Colonic mucosa (tissue), 4 donors: ENCODE results near the gene C6orf58. TPM values are rescaled to one million over a fixed set of nuclear protein-coding genes. Genes with fewer than 3 reads are reported as not detected.

Source experiments
- DNase-seq: peaks from one replicate; pipeline ENCODE4 v3.0.0-alpha.2; 2020
- H3K27ac ChIP-seq: fragments of 200-600 bp; one replicate; pipeline ENCODE4 v1.8.0; 2021
- H3K27me3 ChIP-seq: fragments of 200-600 bp; one replicate; pipeline ENCODE4 v1.8.0; 2021
- H3K36me3 ChIP-seq: fragments of 200-600 bp; one replicate; pipeline ENCODE4 v1.8.0; 2021
- H3K4me1 ChIP-seq: fragments of 200-600 bp; one replicate; pipeline ENCODE4 v1.8.0; 2021; ENCODE audit warnings: mild to moderate bottlenecking
- H3K4me3 ChIP-seq: fragments of 200-600 bp; one replicate; pipeline ENCODE4 v1.8.0; 2021
- H3K9ac ChIP-seq, 2 donors: one replicate each; pipeline ENCODE4 v1.7.0; 2013; ENCODE audit warnings: control low read depth in 2 of 2, low read depth in 2 of 2, low read length in 2 of 2
- H3K9me3 ChIP-seq: fragments of 200-600 bp; one replicate; pipeline ENCODE4 v1.8.0; 2021
- intact Hi-C: fragments of 100-400 bp; cut with DNase I; formaldehyde crosslinking; loops from one replicate; pipeline ENCODE4 v1.14.1; 2022
- total RNA-seq, 2 donors: library from RNA; stranded (reverse); fragmentation: NEBNext Ultra II Directional in 1 of 2; extraction: Animal tissue kit (Norgen Biotek cat#: 25700) in 1 of 2; gene quantifications; one replicate each; pipeline ENCODE4 v1.2.1, GENCODE V29; 2021
- TF ChIP-seq, protein P1 (sequence below): fragments of 200-600 bp; IDR thresholded peaks from one replicate; pipeline ENCODE4 v1.8.0; 2022; ENCODE audit warnings: antibody characterized with exemption, mild to moderate bottlenecking
- donor health status: healthy.
- donor health status: DM: no; HTN: no; CAD: no.
- donor health status: DM: no; HTN: no; CAD: no.

C6orf58 gene
- total RNA-seq, 2 donors from 2014 or later, result not detected

DNA sequence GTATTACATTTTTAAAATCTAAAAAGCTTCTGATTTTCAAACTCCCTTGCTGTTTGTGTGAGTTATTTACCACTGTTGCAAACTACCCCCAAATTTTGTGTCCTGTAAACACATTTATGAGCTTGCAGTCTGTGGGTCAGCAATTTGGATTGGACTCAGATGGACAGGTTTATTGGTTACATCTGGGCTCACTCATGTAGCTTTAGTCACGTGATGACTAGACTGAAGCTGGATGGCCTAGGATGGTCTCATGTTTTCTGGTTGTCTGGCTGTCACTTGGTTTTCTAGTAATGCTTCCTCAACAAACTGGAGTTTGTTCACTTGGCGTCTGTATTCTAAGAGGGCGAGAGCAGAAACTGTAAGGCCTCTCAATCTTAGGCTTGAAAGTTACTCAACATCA is 12.2 kb upstream of the C6orf58 start:
- Histone ChIP-seq H3K9me3 (no peaks in the 10 kb centered on the region), H3K4me1 (no peaks in the 10 kb centered on the region), H3K27me3 (no peaks in the 10 kb centered on the region), H3K9ac (no peak overlapping the region), H3K4me3 (no peak overlapping the region), H3K36me3 (no peaks in the 10 kb centered on the region), H3K27ac (no peak overlapping the region)
- DNase-seq, result no peak
- TF ChIP-seq, protein P1, sequence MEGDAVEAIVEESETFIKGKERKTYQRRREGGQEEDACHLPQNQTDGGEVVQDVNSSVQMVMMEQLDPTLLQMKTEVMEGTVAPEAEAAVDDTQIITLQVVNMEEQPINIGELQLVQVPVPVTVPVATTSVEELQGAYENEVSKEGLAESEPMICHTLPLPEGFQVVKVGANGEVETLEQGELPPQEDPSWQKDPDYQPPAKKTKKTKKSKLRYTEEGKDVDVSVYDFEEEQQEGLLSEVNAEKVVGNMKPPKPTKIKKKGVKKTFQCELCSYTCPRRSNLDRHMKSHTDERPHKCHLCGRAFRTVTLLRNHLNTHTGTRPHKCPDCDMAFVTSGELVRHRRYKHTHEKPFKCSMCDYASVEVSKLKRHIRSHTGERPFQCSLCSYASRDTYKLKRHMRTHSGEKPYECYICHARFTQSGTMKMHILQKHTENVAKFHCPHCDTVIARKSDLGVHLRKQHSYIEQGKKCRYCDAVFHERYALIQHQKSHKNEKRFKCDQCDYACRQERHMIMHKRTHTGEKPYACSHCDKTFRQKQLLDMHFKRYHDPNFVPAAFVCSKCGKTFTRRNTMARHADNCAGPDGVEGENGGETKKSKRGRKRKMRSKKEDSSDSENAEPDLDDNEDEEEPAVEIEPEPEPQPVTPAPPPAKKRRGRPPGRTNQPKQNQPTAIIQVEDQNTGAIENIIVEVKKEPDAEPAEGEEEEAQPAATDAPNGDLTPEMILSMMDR, result no peak
- intact Hi-C loops, result no loop called here

DNA sequence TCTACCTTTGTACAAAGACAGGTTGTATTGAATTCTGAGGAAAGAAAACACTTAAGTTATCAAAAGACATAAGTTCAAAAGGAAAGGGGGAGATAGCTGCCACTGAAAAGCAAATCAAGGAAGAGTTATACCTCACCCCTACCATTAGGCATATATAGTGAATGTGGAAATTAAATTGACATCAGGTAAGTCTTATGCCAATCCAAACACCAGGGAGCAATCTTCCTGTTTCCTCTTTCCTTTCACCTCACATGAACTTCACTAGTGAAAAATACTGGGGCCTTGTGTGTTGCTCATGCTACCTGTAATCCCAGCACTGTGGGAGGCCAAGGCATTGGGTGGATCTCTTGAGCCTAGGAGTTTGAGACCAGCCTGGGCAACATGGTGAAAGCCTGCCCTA is 10.9 kb upstream of the C6orf58 start:
- TF ChIP-seq, protein P1, result no peak
- Histone ChIP-seq H3K4me1 (no peaks in the 10 kb centered on the region), H3K27ac (no peak overlapping the region), H3K27me3 (no peaks in the 10 kb centered on the region), H3K4me3 (no peak overlapping the region), H3K9me3 (no peaks in the 10 kb centered on the region), H3K9ac (no peak overlapping the region), H3K36me3 (no peaks in the 10 kb centered on the region)
- intact Hi-C loops, result no loop called here
- no peak for DNase-seq

- intact Hi-C loops, result no loop called here
- no peak for DNase-seq
- H3K27ac ChIP-seq, result no peak overlapping the region
- TF ChIP-seq, protein P1, result no peak
- H3K4me3 ChIP-seq, result no peak overlapping the region
- no peaks in the 10 kb centered on the region for H3K27me3 ChIP-seq
- no peaks in the 10 kb centered on the region for H3K36me3 ChIP-seq
- H3K9me3 ChIP-seq, result no peaks in the 10 kb centered on the region
- no peak overlapping the region for H3K9ac ChIP-seq
- no peaks in the 10 kb centered on the region for H3K4me1 ChIP-seq
These were observed 10.3 kb upstream of the C6orf58 start for GRCh38 chr6:127566651-127567050.

DNA sequence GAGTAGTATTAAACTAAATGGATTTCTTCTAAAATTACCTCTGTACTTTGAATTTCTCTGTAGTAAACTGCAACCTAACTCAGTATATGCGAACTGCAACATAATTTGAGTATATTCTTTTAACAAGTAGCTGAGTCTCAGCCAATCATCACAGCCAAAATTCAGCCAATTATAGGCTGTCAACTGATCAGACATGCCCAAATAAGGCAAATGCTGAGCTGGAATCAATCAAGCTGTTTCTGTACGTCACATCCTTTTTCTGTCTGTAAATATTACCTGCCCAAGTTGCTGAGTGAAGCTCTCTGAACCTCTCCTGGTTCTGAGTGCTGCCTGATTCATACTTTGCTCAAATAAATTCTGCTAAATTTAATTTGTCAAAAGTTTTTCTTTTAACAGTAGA is 9.5 kb upstream of the C6orf58 start:
- TF ChIP-seq, protein P1, result no peak
- no peaks in the 10 kb centered on the region for H3K27me3 ChIP-seq
- H3K36me3 ChIP-seq, result no peaks in the 10 kb centered on the region
- intact Hi-C loops, result no loop called here
- H3K9ac ChIP-seq, result no peak overlapping the region
- no peak overlapping the region for H3K4me3 ChIP-seq
- H3K27ac ChIP-seq, result no peak overlapping the region
- DNase-seq, result no peak
- no peaks in the 10 kb centered on the region for H3K4me1 ChIP-seq
- no peaks in the 10 kb centered on the region for H3K9me3 ChIP-seq

DNA sequence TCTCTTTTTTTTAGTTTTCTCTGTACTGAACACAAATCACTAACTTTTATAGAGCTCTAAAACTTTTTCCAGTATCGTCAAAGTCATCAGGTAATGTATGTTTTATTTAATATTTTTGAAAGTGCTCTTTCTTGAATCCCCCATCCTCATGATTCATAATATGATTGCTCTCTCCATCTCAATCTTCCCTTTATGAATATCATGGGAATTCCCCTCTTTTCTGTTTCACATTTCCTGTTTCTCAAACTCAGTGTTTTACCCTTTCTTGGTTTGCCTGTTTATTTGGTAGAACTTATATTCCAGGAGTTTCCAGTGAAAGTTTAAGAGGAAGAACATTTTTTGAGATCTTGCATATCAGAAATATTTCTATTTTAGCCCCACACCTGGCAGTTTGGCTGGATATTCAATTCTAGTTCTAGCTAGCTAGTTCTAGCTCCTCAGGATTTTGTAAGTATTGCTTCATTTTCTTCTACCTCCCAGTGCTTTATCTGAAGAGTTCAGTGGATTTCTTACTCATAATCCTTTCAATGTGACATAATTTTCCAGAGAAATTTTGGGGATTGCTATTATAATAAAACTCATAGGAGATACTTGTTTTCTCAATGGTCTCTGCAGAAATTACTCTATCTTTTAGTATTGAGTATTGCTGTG is 6.1 kb upstream of the C6orf58 start:
- Histone ChIP-seq H3K9ac (no peak overlapping the region), H3K9me3 (no peaks in the 10 kb centered on the region), H3K4me1 (no peaks in the 10 kb centered on the region), H3K27me3 (no peaks in the 10 kb centered on the region), H3K36me3 (no peaks in the 10 kb centered on the region), H3K4me3 (no peak overlapping the region), H3K27ac (no peak overlapping the region)
- no peak for DNase-seq
- TF ChIP-seq, protein P1, result no peak
- intact Hi-C loops, result no loop called here
